HEK293T (cell line): ENCODE results near the gene FAM149B1.
A peak's percentile ranks its signal among the peaks of the same experiment; 100 is the strongest.

Experiments
- CTCF ChIA-PET: fragments of 350-600 bp; formaldehyde crosslinking; extraction: SDS; loops from one replicate; lab custom pipeline; 2021; ENCODE audit warnings: antibody characterized with exemption, inconsistent platforms; lab: Yijun Ruan, JAX
- POLR2A ChIA-PET: fragments of 350-600 bp; formaldehyde crosslinking; extraction: SDS; loops from one replicate; lab custom pipeline; 2020; ENCODE audit warnings: antibody characterized with exemption, inconsistent platforms; lab: Yijun Ruan, JAX
- DNase-seq: peaks from one replicate; pipeline ENCODE4 v3.0.0; 2012; ENCODE audit warnings: mixed read lengths; ENCODE audit errors: extremely low spot score
- ARNT ChIP-seq: fragments of 450-650 bp; IDR thresholded peaks from 2 replicates; pipeline ENCODE4 v1.6.1; 2017; ENCODE audit warnings: mild to moderate bottlenecking
- BHLHE40 ChIP-seq: fragments of 450-650 bp; IDR thresholded peaks from 2 replicates; pipeline ENCODE4 v1.6.1; 2016; ENCODE audit warnings: mild to moderate bottlenecking, moderate library complexity, borderline replicate concordance
- CTBP1 ChIP-seq: fragments of 450-650 bp; IDR thresholded peaks from 2 replicates; pipeline ENCODE4 v1.6.1; 2016; ENCODE audit warnings: borderline replicate concordance
- ELF4 ChIP-seq: fragments of 450-650 bp; IDR thresholded peaks from 2 replicates; pipeline ENCODE4 v1.6.1; 2017; ENCODE audit warnings: antibody characterized with exemption
- FOXA1 ChIP-seq: fragments of 450-650 bp; IDR thresholded peaks from 2 replicates; pipeline ENCODE4 v1.6.1; 2016; ENCODE audit warnings: mild to moderate bottlenecking
- FOXK2 ChIP-seq: fragments of 450-650 bp; IDR thresholded peaks from 2 replicates; pipeline ENCODE4 v1.6.1; 2016; ENCODE audit warnings: mild to moderate bottlenecking
- FOXM1 ChIP-seq: fragments of 450-650 bp; IDR thresholded peaks from 2 replicates; pipeline ENCODE4 v1.6.1; 2017; ENCODE audit warnings: mild to moderate bottlenecking, borderline replicate concordance
- HDGF ChIP-seq: fragments of 450-650 bp; IDR thresholded peaks from 2 replicates; pipeline ENCODE4 v1.6.1; 2017; ENCODE audit warnings: antibody characterized with exemption, borderline replicate concordance
- L3MBTL2 ChIP-seq: fragments of 450-650 bp; conservative IDR thresholded peaks from 2 replicates; pipeline ENCODE4 v1.6.1; 2016; ENCODE audit warnings: mild to moderate bottlenecking
- LEF1 ChIP-seq: fragments of 450-650 bp; IDR thresholded peaks from 2 replicates; pipeline ENCODE4 v1.6.1; 2017; ENCODE audit warnings: mild to moderate bottlenecking, borderline replicate concordance
- NFRKB ChIP-seq: fragments of 450-650 bp; IDR thresholded peaks from 2 replicates; pipeline ENCODE4 v1.6.1; 2016; ENCODE audit warnings: mild to moderate bottlenecking, moderate library complexity
- PKNOX1 ChIP-seq: fragments of 450-650 bp; IDR thresholded peaks from 2 replicates; pipeline ENCODE4 v1.6.1; 2016
- SP1 ChIP-seq: fragments of 450-650 bp; IDR thresholded peaks from 2 replicates; pipeline ENCODE4 v1.6.1; 2017
- SUZ12 ChIP-seq: fragments of 450-650 bp; IDR thresholded peaks from 2 replicates; pipeline ENCODE4 v1.6.1; 2016; ENCODE audit warnings: mild to moderate bottlenecking
- TARDBP ChIP-seq: fragments of 450-650 bp; IDR thresholded peaks from 2 replicates; pipeline ENCODE4 v1.6.1; 2016
- ZNF384 ChIP-seq: fragments of 450-650 bp; IDR thresholded peaks from 2 replicates; pipeline ENCODE4 v1.6.1; 2016

FAM149B1 gene

GRCh38 chr10:73218431-73219191, 50.7 kb downstream of the FAM149B1 start:
- POLR2A ChIA-PET: no interaction called here
- CTCF ChIA-PET: interaction anchor here (1.3 kb wide), 1 partner anchor 9 kb away, joined by 4 read pairs; no protein-coding TSS in a partner anchor
- DNase-seq: peak; percentile 46
- no peak for TF ChIP-seq L3MBTL2
- TF ChIP-seq SUZ12: no peak
- no peak for TF ChIP-seq ELF4
- TF ChIP-seq FOXA1: no peak
- no peak for TF ChIP-seq FOXM1
- no peak for TF ChIP-seq TARDBP
- no peak for TF ChIP-seq NFRKB
- TF ChIP-seq FOXK2: no peak

GRCh38 chr10:73219384-73219783, 51.5 kb downstream of the FAM149B1 start:
- ChIA-PET CTCF (interaction anchor here (1.3 kb wide), 1 partner anchor 10 kb away, joined by 4 read pairs; no protein-coding TSS in a partner anchor), POLR2A (no interaction called here)
- TF ChIP-seq NFRKB (no peak), ARNT (no peak), FOXM1 (no peak), SP1 (no peak), ELF4 (no peak), ZNF384 (no peak), TARDBP (no peak)
- DNase-seq: no peak

- CTCF ChIA-PET: no interaction called here
- no peak for DNase-seq
- TF ChIP-seq ARNT: no peak
- TF ChIP-seq CTBP1: no peak
- no peak for TF ChIP-seq TARDBP
- TF ChIP-seq HDGF: no peak
- TF ChIP-seq PKNOX1: no peak
- no peak for TF ChIP-seq FOXA1
- TF ChIP-seq L3MBTL2: no peak
- TF ChIP-seq SP1: no peak
- TF ChIP-seq SUZ12: no peak
- POLR2A ChIA-PET: no interaction called here
These were observed 53.1 kb downstream of the FAM149B1 start for GRCh38 chr10:73220989-73221388.

GRCh38 chr10:73225518-73225917, 57.6 kb downstream of the FAM149B1 start:
- DNase-seq: no peak
- POLR2A ChIA-PET: no interaction called here
- TF ChIP-seq ARNT: no peak
- no peak for TF ChIP-seq ELF4
- TF ChIP-seq FOXA1: no peak
- no peak for TF ChIP-seq LEF1
- no peak for TF ChIP-seq L3MBTL2
- TF ChIP-seq TARDBP: no peak
- CTCF ChIA-PET: no interaction called here

GRCh38 chr10:73226663-73227062, 58.7 kb downstream of the FAM149B1 start:
- TF ChIP-seq FOXA1: no peak
- TF ChIP-seq HDGF: no peak
- TF ChIP-seq SP1: no peak
- TF ChIP-seq PKNOX1: no peak
- no peak for TF ChIP-seq FOXM1
- TF ChIP-seq ARNT: no peak
- TF ChIP-seq LEF1: no peak
- no peak for TF ChIP-seq NFRKB
- TF ChIP-seq CTBP1: no peak
- TF ChIP-seq TARDBP: no peak
- no peak for TF ChIP-seq BHLHE40
- no peak for TF ChIP-seq SUZ12
- no peak for TF ChIP-seq L3MBTL2
- no peak for TF ChIP-seq ELF4
- no peak for TF ChIP-seq FOXK2
- TF ChIP-seq ZNF384: no peak
- DNase-seq: no peak
- ChIA-PET POLR2A (interaction anchor here (1.9 kb wide), 1 partner anchor 21 kb away, joined by 4 read pairs; the partner anchor contains the start of gene DNAJC9), CTCF (no interaction called here)

- TF ChIP-seq NFRKB: no peak
- no peak for TF ChIP-seq CTBP1
- no peak for TF ChIP-seq LEF1
- TF ChIP-seq FOXM1: no peak
- no peak for TF ChIP-seq FOXK2
- no peak for TF ChIP-seq HDGF
- no peak for TF ChIP-seq TARDBP
- no peak for TF ChIP-seq ELF4
- TF ChIP-seq ZNF384: no peak
- no peak for TF ChIP-seq SP1
- no peak for TF ChIP-seq ARNT
- no peak for TF ChIP-seq SUZ12
- TF ChIP-seq BHLHE40: no peak
- POLR2A ChIA-PET: no interaction called here
- CTCF ChIA-PET: no interaction called here
- no peak for DNase-seq
These were observed 60.3 kb downstream of the FAM149B1 start for GRCh38 chr10:73228247-73228646.
